GM19468 (cell line): ENCODE data around the gene ADCY7.
"Not testable (repeated sequence)": the region's sequence is repeated elsewhere in the genome, so short reads cannot be mapped to it uniquely, and the experiment has no call there.

Experiments used
- ATAC-seq: cut with Tn5 transposase; IDR thresholded peaks from one replicate; pipeline ENCODE4 v1.9.1; 2021; ENCODE audit warnings: mild to moderate bottlenecking, moderate library complexity, moderate number of reproducible peaks; ENCODE audit not compliant: unreplicated experiment; ENCODE audit errors: extremely low read depth

The ADCY7 gene

DNA sequence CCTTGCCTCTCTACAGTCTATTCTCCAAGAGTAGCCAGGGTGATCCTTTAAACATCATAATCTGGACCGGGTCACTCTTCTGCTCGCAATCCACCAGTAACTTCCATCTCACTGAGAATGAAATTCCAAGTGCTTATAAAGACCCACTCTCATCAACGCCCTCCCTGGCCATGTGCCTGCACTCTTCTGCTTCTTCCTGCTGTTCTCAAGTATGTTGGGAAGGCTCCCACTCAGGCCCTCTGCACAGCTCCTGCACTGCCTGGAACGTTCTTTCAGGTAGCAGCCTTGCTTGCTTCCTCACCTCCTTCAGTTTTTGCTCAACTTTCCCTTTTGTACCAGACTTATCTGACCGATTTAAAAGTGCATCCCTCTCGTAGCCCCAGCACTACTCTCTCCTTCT is 58.0 kb downstream of the ADCY7 start:
- ATAC-seq = no peak

DNA sequence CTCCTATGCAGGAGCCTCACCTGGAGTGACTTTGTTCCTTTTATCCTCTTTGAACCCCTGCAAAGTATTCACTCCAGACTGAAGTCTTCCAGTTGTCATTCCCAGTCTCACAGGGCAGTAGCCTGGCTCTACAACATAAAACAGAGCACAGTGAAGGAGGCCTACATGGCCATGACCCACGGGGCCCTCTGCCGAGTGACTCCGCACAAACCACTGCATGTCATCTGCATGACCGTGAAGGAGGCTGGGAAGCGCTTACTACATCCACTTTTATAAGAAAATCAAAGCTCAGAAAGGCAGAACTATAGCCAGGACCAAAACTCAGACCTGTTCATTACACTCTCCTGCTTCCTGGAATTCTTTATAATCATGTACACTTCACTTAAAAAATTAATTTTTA is 59.9 kb downstream of the ADCY7 start:
- no peak for ATAC-seq

DNA sequence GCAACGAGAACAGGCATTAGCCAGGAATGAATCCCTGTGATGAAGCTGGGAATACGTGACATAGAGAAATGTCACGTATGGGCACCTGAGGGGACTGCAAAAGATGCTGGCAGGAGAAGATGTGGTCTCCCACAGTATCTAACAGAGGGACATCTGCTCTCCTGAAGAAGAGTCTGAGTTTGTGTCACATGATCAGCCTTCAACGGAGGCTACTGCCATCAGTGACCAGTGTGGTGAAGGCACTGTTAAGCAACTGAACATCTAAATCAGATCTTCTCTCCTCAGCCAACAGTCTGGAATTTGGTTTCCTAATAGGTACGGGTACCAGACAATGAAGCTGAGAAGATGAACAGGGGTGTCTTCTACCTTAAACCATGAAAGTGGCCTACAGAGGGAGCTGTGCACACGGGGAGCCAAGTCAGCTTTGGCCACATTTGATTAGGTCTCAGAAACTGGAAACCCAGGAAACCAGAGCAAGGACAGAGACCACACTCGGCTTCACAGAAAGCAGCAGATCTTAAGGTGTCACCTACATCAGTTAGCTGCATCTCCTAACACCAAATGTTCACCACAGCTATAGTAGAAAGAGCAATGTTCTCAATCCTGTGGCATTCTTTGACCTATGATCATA is 60.6 kb downstream of the ADCY7 start:
- ATAC-seq = no peak

DNA sequence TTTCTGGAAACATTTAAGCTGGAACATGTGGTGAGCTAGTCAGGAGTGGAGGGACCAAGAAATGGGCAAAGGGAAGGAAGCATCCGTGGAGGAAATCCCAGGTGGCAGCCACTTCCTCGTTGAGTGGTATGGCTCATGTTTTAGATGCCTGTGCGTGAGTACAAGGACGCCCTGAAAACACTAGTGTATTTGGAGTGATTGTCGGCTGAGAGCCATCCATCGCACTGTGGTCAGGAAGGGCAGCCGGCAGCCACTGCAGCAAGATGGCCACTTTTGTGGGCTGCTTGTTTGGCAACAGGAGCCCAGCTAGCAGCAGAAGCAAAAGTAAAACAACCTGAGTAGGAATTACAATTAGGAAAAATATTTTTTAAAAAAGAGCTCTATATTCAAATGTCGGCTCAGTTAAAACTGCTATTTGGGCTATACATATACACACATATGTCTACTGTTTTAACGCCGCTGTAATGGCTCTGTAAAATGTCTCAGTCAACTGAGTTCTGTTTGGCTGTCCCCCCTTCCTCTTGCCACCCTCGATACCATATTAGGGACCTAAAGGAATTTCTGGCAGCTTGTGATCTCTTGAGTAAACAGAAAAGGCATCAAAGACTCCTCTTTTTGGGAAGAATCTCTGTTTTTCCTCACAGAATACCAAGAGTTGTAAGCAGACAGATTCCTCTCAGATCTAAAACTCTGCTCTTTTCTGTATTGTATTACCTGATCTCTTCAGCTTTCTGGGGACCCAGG is 63.3 kb downstream of the ADCY7 start:
- no peak for ATAC-seq

DNA sequence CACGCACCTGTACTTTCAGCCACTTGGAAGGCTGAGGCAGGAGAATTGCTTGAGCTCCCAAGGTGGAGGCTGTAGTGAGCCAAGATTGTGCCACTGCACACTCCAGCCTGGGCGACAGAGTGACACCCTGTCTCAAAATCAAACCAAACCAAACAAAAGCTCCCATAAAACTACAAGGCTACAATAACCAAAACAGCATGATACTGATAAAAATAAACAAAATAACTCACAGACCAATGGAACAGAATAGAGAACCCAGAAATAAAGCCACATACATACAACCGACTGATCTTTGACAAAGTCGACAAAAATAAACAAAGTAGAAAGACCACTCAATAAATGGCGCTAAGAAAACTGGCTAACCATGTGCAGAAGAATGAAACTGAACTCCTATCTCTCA is 65.2 kb downstream of the ADCY7 start:
- ATAC-seq = no peak

DNA sequence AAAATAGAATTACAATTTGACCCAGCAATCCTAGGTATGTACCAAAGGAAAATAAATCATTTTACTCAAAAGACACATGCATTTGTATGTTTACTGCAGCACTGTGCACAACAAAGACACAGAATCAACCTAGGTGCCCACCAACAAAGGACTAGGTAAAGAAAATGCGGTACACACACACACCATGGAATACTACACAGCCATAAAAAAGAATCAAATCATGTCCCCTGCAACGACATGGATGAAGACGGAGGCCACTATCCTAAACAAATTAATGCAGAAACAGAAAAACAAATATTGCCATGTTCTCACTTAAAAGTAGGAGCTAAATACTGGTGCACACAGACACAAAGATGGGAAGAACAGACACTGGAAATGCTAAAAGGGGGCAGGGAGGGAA is 66.2 kb downstream of the ADCY7 start:
- ATAC-seq = no peak

DNA sequence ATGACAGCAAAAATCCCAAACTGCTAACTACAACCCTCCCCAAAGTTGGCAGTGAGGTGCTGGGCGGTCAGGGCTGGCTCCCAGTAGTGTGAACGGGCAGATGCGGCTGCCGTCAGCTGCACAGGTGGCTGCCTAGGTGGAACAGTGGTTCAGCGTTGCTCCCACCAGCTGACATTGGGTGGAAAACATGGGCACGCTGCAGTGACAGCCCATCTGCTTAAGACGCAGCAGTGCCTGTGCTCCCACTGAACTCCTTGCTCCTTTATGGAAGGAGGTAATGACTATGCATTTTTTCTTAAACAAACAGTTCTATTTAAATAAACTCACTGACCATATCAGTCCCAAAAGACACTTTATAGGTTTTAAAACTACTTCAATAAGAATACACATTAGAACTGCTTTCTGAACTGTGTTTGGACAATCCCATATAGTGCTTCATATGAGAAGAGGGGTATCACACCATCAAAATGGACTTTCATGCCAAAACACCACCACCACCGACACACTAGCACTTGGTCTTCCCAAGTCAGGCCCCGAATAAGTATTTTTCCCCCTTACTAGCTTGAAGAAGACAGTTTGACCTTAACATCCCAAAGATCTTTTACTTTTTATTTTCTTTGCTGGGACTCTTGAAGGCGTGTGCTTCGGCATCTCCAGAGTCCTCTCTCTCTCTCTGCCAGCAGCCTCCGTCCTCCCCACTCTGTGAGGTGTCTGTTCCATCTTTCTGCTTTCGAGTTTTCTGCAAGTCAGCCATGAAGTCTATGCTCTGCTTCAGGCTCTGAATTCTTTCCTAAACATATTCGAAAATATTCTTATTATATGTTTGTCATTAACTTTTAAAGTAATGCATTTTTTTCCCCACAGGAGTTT is 68.0 kb downstream of the ADCY7 start:
- no peak for ATAC-seq

DNA sequence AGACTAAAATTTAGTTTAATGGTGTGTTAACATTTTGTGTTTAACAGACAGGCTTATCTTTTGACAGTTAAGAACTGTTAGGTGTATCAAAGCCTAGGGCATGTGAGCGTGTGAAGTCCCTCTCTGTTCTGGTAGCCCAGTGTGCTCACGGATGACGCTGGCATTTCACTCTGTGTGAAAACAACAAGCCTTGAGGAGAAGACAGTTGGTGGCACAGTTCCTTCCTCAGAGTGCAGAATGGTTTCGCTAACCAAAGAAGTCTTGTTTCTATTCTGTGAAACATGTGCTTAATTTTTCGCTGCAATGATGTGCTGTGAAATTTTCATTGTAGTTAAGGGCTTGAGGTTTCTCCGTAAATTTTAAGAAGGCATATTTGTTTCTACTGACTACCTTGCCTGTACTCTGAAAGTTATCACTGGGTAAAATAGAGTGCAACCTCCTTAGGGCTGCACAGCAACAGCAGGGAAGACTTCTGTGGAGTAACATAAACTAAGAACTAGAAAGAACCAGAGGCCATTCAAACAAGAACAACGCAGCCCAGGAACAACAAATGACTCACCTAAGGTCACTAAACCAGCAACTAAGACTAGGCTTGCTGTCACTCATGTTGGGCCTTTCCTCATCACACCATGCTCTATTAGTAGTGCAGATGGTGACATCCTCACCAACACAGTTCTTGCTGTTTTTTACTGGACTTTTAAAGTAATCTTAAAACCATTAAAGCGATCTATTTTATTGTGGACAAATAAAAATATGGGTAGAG is 69.0 kb downstream of the ADCY7 start:
- peak; percentile 53 for ATAC-seq

DNA sequence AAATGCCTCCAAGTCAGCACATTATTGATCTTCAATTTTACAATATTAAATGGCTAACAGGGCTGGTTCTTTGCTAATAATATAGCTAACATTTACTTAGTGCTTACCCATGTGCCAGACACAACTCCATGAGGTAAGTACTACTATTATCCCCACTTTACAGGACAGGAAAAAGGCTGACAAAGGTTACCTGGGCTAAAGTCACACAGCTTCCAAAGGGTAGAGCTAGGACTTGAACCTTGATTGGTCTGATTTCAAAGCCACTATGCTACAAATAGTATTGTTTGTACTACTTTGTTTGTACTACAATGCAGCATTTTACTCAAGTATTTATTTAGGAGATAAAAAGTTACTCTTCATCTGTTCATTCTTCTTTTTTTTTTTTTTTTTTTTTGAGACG is 70.5 kb downstream of the ADCY7 start:
- ATAC-seq = no peak

DNA sequence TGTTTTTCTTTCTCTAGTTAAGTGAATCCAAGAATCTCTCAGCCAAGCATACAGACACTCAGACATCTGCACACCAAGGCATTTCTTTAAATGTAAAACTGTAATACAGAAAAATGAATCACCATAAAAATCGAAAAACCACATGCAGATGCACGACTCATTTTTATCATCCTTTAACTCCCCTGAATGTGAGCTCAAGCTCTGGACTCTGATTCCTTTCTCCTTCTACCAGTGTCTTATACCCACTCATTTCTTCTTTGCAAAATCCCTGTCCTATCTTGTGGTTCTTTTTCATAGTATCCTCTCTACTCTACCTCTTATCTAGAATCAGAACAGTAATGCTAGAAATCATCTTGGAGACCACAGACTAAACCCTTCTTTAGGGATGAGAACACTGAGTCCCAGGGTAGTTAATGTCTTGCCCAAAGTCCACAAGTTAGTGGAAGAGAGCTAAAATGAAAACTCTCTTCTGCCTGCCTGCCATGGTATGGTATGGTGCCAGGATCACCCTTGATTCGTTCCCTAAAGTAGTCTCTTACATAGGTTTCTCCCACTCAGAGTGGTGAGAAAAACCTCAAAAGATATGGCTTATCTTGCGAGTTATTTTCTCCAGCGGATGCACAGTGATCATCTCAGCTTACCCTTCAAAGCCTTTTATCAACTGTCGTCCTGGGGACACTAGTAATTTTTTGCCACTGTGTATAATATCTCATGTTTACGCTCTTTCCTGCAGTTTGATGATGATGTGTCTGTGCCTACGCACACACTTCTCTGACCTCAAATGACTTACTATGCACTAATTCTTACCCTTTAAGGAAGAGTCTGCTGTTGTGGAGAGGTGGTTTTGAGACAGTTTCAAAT is 72.2 kb downstream of the ADCY7 start:
- no peak for ATAC-seq

DNA sequence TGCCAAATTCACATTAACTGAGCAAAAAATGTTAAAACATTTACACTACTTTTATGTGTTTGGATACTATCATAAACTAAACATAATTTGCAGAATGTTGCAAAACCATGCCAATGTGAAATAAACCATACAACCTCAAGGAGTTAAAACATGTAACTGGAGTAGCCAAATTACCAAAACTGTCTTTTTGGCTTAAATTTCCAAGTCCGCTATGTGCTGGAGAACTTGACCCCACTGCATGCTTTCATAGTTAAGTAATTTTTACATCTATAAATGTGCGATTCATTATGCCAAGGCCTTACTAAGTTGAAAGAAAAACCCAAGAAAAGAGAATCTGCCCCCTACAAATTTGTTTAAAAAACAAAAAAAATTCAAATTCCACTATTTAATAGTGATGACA is 74.2 kb downstream of the ADCY7 start:
- ATAC-seq = no peak

DNA sequence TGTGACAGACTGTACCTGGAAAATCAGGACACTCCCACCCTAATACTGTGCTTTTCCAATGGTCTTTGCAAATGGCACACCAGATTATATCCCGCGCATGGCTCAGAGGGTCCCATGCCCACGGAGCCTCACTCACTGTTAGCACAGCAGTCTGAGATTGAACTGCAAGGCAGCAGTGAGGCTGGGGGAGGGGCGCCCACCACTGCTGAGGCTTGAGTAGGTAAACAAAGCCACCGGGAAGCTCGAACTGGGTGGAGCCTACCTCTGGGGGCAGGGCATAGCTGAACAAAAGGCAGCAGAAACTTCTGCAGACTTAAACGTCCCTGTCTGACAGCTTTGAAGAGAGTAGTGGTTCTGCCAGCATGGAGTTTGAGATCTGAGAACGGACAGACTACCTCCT is 77.2 kb downstream of the ADCY7 start:
- ATAC-seq = not testable (repeated sequence)

DNA sequence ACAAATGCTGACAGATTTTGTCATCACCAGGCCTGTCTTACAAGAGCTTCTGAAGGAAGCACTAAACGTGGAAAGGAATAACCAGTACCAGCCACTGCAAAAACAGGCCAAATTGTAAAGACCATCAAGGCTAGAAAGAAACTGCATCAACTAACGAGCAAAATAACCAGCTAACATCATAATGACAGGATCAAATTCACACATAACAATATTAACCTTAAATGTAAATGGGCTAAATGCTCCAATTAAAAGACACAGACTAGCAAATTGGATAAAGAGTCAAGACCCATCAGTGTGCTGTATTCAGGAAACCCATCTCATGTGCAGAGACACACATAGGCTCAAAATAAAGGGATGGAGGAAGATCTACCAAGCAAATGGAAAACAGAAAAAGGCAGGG is 78.9 kb downstream of the ADCY7 start:
- ATAC-seq = not testable (repeated sequence)

DNA sequence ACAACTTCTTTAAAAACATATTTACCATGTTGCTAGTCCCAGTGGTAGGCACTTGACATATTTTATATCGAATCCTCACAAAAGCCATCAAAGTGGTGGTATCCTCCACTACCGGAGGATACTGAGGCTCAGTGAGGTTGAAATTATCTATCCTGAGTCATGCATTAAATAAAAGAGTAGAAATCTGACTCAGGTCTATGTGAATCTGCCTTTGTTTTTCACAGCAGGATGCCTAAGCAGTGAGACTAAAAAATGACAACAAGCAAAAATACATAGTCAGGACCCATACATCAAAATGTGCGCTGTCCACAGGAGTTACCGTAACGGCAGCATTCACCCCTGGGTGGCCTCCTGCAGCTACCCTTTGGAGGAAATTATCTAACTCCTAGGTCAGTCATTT is 84.8 kb downstream of the ADCY7 start:
- no peak for ATAC-seq

DNA sequence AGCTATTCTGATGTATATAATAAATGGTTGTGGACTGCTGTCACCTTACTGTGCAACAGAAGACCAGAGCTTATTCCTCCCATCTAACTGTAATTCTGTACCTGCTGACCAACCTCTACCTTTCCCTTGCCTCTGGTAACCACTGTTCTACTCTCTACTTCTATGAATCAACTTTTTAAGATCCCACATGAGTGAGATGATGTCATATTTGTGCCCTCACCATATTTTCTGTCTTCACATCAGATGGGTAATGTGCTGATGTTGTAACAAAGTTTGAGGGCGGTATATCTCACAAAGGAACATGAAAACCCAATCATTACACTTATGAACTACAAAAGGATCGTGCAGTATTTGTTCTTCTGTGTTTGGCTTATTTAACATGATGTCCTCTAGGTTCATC is 85.6 kb downstream of the ADCY7 start:
- no peak for ATAC-seq

DNA sequence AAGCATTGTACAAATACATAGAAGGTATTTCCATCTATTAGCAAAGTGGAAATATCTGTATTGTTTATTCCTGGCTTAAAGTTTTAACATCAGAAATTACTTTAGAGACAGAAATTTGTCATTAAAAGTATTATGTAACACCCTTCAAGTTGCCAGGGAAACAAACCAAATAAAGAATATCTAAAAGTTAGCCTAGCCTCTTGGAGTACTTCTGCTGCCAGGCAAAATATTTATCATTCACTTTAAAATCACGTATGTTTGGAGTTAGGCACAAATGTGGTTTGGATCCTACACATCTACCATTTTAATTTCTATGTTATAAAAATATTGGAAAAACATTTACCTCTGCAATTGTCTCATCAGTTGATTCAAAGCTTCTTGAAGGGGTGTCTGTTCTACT is 87.7 kb downstream of the ADCY7 start:
- no peak for ATAC-seq

DNA sequence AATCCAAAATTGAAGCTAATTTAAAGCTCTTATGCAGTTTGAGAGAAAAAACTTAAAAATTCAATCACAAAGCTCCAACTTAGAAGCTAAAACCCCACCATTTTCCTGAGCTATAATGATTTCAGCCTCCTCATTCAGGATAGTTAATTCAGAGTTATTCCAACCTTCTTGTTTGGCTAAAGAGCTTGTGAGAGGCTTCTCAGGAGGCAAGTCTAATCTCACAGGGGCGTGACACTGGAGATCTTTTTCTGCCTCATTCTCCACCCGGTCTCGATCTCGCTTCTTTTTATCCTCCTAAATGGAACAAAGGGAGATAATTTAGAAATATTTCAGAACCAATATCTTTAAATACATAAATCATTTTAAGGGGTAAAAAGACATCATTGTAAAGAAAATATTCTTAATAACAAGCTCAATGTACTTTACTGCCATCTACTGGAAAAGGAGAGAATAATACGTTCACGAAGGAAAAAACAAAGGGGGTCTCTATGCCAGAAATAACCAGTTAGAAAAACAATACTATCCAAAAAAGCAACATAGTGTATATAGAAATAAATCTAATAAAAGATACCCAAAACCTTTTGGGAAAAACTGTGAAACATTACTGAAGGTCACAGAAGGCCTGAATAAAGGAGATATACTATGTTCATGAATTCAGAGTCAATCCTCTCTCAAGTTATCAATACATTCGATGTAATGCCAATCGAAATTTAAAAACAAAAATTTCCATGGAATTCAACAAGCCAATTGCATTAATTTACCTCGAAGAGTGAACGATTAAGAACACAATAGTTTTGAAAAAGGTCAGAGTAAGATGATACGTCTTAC is 88.5 kb downstream of the ADCY7 start:
- ATAC-seq = no peak

DNA sequence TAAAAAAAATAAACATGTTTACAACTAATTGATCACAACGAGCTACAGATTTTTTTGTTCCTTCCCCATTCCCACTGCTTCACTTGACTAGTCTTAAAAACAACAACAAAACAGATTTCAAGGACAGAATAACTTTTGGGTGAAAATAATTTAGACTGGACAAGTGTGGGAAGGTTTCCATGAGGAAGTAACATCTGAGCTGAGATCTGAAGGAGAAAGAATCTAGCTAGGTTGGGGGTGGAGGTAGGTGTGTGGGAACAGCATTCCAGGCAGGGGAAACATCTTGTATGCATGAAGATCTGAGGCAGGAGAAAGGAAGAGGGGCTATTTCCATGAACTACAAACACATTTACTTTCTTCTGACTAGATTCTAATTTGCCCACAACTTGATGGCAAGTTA is 93.3 kb downstream of the ADCY7 start:
- ATAC-seq = no peak
